Nephron (organoid): ENCODE measurements around the gene ZNF615.

ENCODE experiments used
- H3K27ac Mint-ChIP-seq, 3 experiments: 2 replicates each; pipeline ENCODE4 v1.8.0; 2020; ENCODE audit warnings: mixed read lengths in 3 of 3, mild to moderate bottlenecking in 2 of 3, moderate library complexity in 1 of 3
- H3K27me3 Mint-ChIP-seq: 2 replicates; pipeline ENCODE4 v1.8.0; 2021; ENCODE audit warnings: low read depth, mild to moderate bottlenecking, moderate library complexity, mixed read lengths
- H3K36me3 Mint-ChIP-seq: 2 replicates; pipeline ENCODE4 v1.8.0; 2020; ENCODE audit warnings: low read depth, mixed read lengths
- H3K4me1 Mint-ChIP-seq: 2 replicates; pipeline ENCODE4 v1.8.0; 2020; ENCODE audit warnings: mixed read lengths
- H3K4me3 Mint-ChIP-seq, 3 experiments: 2 replicates each; pipeline ENCODE4 v1.8.0; 2020; ENCODE audit warnings: mild to moderate bottlenecking in 3 of 3, mixed read lengths in 3 of 3, moderate library complexity in 2 of 3
- H3K9me3 Mint-ChIP-seq: 2 replicates; pipeline ENCODE4 v1.8.0; 2020; ENCODE audit warnings: mixed read lengths
- CTCF ChIP-seq, 3 experiments: fragments of 200-600 bp; sonication (generic); IDR thresholded peaks; one replicate each; pipeline ENCODE4 v1.5.0; 2021; ENCODE audit warnings: antibody characterized with exemption in 3 of 3; ENCODE audit not compliant: unreplicated experiment in 3 of 3

The ZNF615 gene

GRCh38 chr19:52010674-52011073 is 2.7 kb upstream of the ZNF615 start:
- H3K4me1 Mint-ChIP-seq: peaks cover 10% of the 10 kb centered on the region
- no peak for TF ChIP-seq CTCF (IDR thresholded peaks at IDR 0.05; ENCODE audit: unreplicated experiment in 3 of 3)
- peaks cover 54% of the 10 kb centered on the region for H3K9me3 Mint-ChIP-seq
- peaks cover 81% of the 10 kb centered on the region for H3K36me3 Mint-ChIP-seq
- H3K4me3 Mint-ChIP-seq: peak overlapping the region; percentile 15 to 69 (median 22)
- H3K27ac Mint-ChIP-seq: no peak overlapping the region
- H3K27me3 Mint-ChIP-seq: no peaks in the 10 kb centered on the region

- Mint-ChIP-seq H3K27ac (peak overlapping the region; percentile 97 to 99 (median 97)), H3K4me1 (peaks cover 10% of the 10 kb centered on the region), H3K36me3 (peaks cover 75% of the 10 kb centered on the region), H3K9me3 (peaks cover 60% of the 10 kb centered on the region), H3K4me3 (peak overlapping the region; percentile 94 to 99 (median 95)), H3K27me3 (no peaks in the 10 kb centered on the region)
- no peak for TF ChIP-seq CTCF (IDR thresholded peaks at IDR 0.05; ENCODE audit: unreplicated experiment in 3 of 3)
Observed at GRCh38 chr19:52007451-52007805, 583 bp downstream of the ZNF615 start.

- H3K4me3 Mint-ChIP-seq: no peak overlapping the region
- H3K4me1 Mint-ChIP-seq: no peaks in the 10 kb centered on the region
- peaks cover 96% of the 10 kb centered on the region for H3K36me3 Mint-ChIP-seq
- no peaks in the 10 kb centered on the region for H3K27me3 Mint-ChIP-seq
- peaks cover 82% of the 10 kb centered on the region for H3K9me3 Mint-ChIP-seq
- no peak for TF ChIP-seq CTCF (IDR thresholded peaks at IDR 0.05; ENCODE audit: unreplicated experiment in 3 of 3)
- H3K27ac Mint-ChIP-seq: no peak overlapping the region
Observed at GRCh38 chr19:51994048-51994644, 13.9 kb downstream of the ZNF615 start.

GRCh38 chr19:51993422-51993821 is 14.6 kb downstream of the ZNF615 start:
- peaks cover 85% of the 10 kb centered on the region for H3K9me3 Mint-ChIP-seq
- TF ChIP-seq CTCF (IDR thresholded peaks at IDR 0.05; ENCODE audit: unreplicated experiment in 3 of 3): no peak
- no peak overlapping the region for H3K4me3 Mint-ChIP-seq
- H3K27me3 Mint-ChIP-seq: no peaks in the 10 kb centered on the region
- peaks cover 95% of the 10 kb centered on the region for H3K36me3 Mint-ChIP-seq
- no peaks in the 10 kb centered on the region for H3K4me1 Mint-ChIP-seq
- H3K27ac Mint-ChIP-seq: no peak overlapping the region

- Mint-ChIP-seq H3K4me3 (peak within 1 kb of the TSS; percentile 95 to 96 (median 95)), H3K9me3 (peaks cover 65% of the 10 kb centered on the region), H3K4me1 (peaks cover 7% of the 10 kb centered on the region), H3K27ac (peak within 1 kb of the TSS; percentile 48 to 88 (median 84)), H3K27me3 (no peaks in the 10 kb centered on the region), H3K36me3 (peaks cover 74% of the 10 kb centered on the region)
- TF ChIP-seq CTCF (IDR thresholded peaks at IDR 0.05; ENCODE audit: unreplicated experiment in 3 of 3): no peak
Observed at GRCh38 chr19:51986309-51987291, 21.4 kb downstream of the ZNF615 start, which contains the start of gene ZNF350. Gene ZNF350 (minus strand): TSS chr19:51986840. CDS start chr19:51974360, 12,480 bp downstream.
